Measurements from ENCODE around the gene CD8A.

Gene CD8A

DNA sequence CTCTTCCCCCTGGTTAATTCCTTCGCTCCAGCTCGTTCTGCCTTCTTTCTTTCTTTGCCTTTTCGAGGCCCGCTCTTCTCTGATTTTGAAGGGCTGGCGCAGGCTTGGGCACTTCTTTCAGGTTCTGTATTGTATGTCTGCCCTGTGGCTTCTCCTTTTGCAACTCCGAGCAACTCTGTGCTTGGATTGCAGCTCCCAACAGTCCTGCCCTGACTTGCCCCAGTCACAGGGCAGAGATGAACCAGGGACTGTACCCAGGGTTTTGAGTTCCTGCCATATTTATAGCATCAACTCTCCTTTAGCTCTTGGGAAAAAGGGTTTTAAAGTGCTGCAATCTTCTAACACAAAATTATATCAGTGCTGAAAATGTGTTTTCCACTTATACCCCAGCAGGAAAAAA, 31.1 kb upstream of the CD8A start:
- H3K9me3 ChIP-seq (ENCODE audit: insufficient read depth, low read length, severe bottlenecking) = no peaks in the 10 kb centered on the region
- no peak overlapping the region for H3K27ac ChIP-seq (ENCODE audit: low read length)
- H3K4me1 ChIP-seq (ENCODE audit: insufficient read depth, low read length) = peaks cover 60% of the 10 kb centered on the region
- DNase-seq = no peak
- H3K79me2 ChIP-seq (ENCODE audit: insufficient read depth, low read length) = no peaks in the 10 kb centered on the region
- no peak for TF ChIP-seq EZH2 (IDR thresholded peaks at IDR 0.05; ENCODE audit: borderline replicate concordance, low read depth, low read length, severe bottlenecking)
- TF ChIP-seq, protein P1, sequence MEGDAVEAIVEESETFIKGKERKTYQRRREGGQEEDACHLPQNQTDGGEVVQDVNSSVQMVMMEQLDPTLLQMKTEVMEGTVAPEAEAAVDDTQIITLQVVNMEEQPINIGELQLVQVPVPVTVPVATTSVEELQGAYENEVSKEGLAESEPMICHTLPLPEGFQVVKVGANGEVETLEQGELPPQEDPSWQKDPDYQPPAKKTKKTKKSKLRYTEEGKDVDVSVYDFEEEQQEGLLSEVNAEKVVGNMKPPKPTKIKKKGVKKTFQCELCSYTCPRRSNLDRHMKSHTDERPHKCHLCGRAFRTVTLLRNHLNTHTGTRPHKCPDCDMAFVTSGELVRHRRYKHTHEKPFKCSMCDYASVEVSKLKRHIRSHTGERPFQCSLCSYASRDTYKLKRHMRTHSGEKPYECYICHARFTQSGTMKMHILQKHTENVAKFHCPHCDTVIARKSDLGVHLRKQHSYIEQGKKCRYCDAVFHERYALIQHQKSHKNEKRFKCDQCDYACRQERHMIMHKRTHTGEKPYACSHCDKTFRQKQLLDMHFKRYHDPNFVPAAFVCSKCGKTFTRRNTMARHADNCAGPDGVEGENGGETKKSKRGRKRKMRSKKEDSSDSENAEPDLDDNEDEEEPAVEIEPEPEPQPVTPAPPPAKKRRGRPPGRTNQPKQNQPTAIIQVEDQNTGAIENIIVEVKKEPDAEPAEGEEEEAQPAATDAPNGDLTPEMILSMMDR (IDR thresholded peaks at IDR 0.05; ENCODE audit: borderline replicate concordance, extremely low read depth, low read length, poor library complexity, severe bottlenecking) = no peak
- H3K27me3 ChIP-seq (ENCODE audit: insufficient read depth, low read length, poor library complexity) = no peaks in the 10 kb centered on the region
- no peak overlapping the region for H2AFZ ChIP-seq (ENCODE audit: low read depth, low read length)
- no peak overlapping the region for H3K4me2 ChIP-seq (ENCODE audit: insufficient read depth, low read length)
- no peaks in the 10 kb centered on the region for H4K20me1 ChIP-seq (ENCODE audit: insufficient read depth, low read length)
- no peak for ATAC-seq (ENCODE audit: insufficient read depth, low read depth)
- no peak overlapping the region for H3K4me3 ChIP-seq (ENCODE audit: low read depth in 1 of 2, low read length in 2 of 2)
- no peaks in the 10 kb centered on the region for H3K36me3 ChIP-seq (ENCODE audit: insufficient read depth, low read length)
- no peak overlapping the region for H3K9ac ChIP-seq (ENCODE audit: low read depth, low read length)

GRCh38 chr2:86821306-86821705, 30.6 kb upstream of the CD8A start:
- Histone ChIP-seq H3K79me2 (ENCODE audit: insufficient read depth, low read length) (no peaks in the 10 kb centered on the region), H3K4me3 (ENCODE audit: low read depth in 1 of 2, low read length in 2 of 2) (no peak overlapping the region), H3K27ac (ENCODE audit: low read length) (no peak overlapping the region), H3K4me1 (ENCODE audit: insufficient read depth, low read length) (peaks cover 55% of the 10 kb centered on the region), H3K36me3 (ENCODE audit: insufficient read depth, low read length) (no peaks in the 10 kb centered on the region), H3K9me3 (ENCODE audit: insufficient read depth, low read length, severe bottlenecking) (no peaks in the 10 kb centered on the region), H2AFZ (ENCODE audit: low read depth, low read length) (no peak overlapping the region), H3K9ac (ENCODE audit: low read depth, low read length) (no peak overlapping the region), H4K20me1 (ENCODE audit: insufficient read depth, low read length) (no peaks in the 10 kb centered on the region), H3K27me3 (ENCODE audit: insufficient read depth, low read length, poor library complexity) (no peaks in the 10 kb centered on the region), H3K4me2 (ENCODE audit: insufficient read depth, low read length) (no peak overlapping the region)
- no peak for DNase-seq
- TF ChIP-seq EZH2 (IDR thresholded peaks at IDR 0.05; ENCODE audit: borderline replicate concordance, low read depth, low read length, severe bottlenecking) = no peak
- TF ChIP-seq, protein P1 (IDR thresholded peaks at IDR 0.05; ENCODE audit: borderline replicate concordance, extremely low read depth, low read length, poor library complexity, severe bottlenecking) = no peak
- no peak for ATAC-seq (ENCODE audit: insufficient read depth, low read depth)

DNA sequence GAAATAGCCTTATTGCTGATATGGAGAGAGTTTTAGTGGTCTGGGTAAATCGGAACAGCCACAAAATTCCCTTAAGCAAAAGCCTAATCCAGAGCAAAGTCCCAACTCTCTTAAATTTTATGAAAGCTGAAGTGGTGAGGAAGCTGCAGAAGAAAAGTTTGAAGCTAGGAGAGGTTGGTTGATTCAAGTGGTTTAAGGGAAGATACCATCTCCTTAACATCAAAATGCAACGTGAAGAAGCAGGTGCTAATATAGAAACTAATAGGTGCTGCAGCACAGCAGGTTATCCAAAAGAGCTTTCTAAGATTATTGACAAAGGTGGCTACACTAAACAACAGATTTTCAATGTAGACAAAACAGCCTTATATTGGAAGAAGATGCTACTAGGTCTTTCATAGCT, 28.2 kb upstream of the CD8A start:
- Histone ChIP-seq H3K36me3 (ENCODE audit: insufficient read depth, low read length) (no peaks in the 10 kb centered on the region), H3K9me3 (ENCODE audit: insufficient read depth, low read length, severe bottlenecking) (no peaks in the 10 kb centered on the region), H3K4me3 (ENCODE audit: low read depth in 1 of 2, low read length in 2 of 2) (no peak overlapping the region), H3K4me2 (ENCODE audit: insufficient read depth, low read length) (no peak overlapping the region), H3K4me1 (ENCODE audit: insufficient read depth, low read length) (peaks cover 50% of the 10 kb centered on the region), H3K27me3 (ENCODE audit: insufficient read depth, low read length, poor library complexity) (no peaks in the 10 kb centered on the region), H3K27ac (ENCODE audit: low read length) (no peak overlapping the region), H4K20me1 (ENCODE audit: insufficient read depth, low read length) (no peaks in the 10 kb centered on the region), H2AFZ (ENCODE audit: low read depth, low read length) (no peak overlapping the region), H3K9ac (ENCODE audit: low read depth, low read length) (no peak overlapping the region), H3K79me2 (ENCODE audit: insufficient read depth, low read length) (no peaks in the 10 kb centered on the region)
- TF ChIP-seq EZH2 (IDR thresholded peaks at IDR 0.05; ENCODE audit: borderline replicate concordance, low read depth, low read length, severe bottlenecking) = no peak
- TF ChIP-seq, protein P1 (IDR thresholded peaks at IDR 0.05; ENCODE audit: borderline replicate concordance, extremely low read depth, low read length, poor library complexity, severe bottlenecking) = no peak
- ATAC-seq (ENCODE audit: insufficient read depth, low read depth) (peak; percentile 60), DNase-seq (no peak)
